SK-N-SH treated with all-trans-retinoic acid at 6 μM for 48 hours (cell line): ENCODE results near the gene DLK1.

Source experiments
- ATAC-seq: fragments of 200-7000 bp; cut with Tn5 transposase; 3 replicates; pipeline ENCODE4 v1.9.1; 2020; ENCODE audit warnings: mild to moderate bottlenecking, moderate library complexity
- ARNTL ChIP-seq: fragments of 450-650 bp; formaldehyde crosslinking; IDR thresholded peaks from 2 replicates; pipeline ENCODE4 v1.5.0; 2020; ENCODE audit warnings: low read depth, mild to moderate bottlenecking, moderate library complexity, borderline replicate concordance
- BACH2 ChIP-seq: fragments of 250-450 bp; sonication (Bioruptor Pico); IDR thresholded peaks from 2 replicates; pipeline ENCODE4 v1.9.0; 2021; ENCODE audit warnings: mild to moderate bottlenecking, borderline replicate concordance
- CSDC2 ChIP-seq: fragments of 250-450 bp; sonication (Bioruptor Pico); IDR thresholded peaks from 2 replicates; pipeline ENCODE4 v1.5.0; 2020; ENCODE audit warnings: mild to moderate bottlenecking, moderate library complexity
- ESRRG ChIP-seq: fragments of 250-450 bp; sonication (Bioruptor Pico); IDR thresholded peaks from 2 replicates; pipeline ENCODE4 v1.6.1; 2021; ENCODE audit warnings: mild to moderate bottlenecking
- GLIS3 ChIP-seq: fragments of 250-450 bp; sonication (Bioruptor Pico); IDR thresholded peaks from 2 replicates; pipeline ENCODE4 v1.5.0; 2020; ENCODE audit warnings: mild to moderate bottlenecking, moderate library complexity
- ISL1 ChIP-seq: fragments of 250-450 bp; sonication (Bioruptor Pico); IDR thresholded peaks from 2 replicates; pipeline ENCODE4 v2.1.2; 2022; ENCODE audit warnings: mild to moderate bottlenecking, moderate library complexity
- OSR1 ChIP-seq: fragments of 250-450 bp; sonication (Bioruptor Pico); IDR thresholded peaks from 2 replicates; pipeline ENCODE4 v1.8.0; 2022; ENCODE audit warnings: moderate library complexity, mild to moderate bottlenecking, inconsistent platforms
- RARB ChIP-seq: fragments of 250-450 bp; sonication (Bioruptor Pico); IDR thresholded peaks from 2 replicates; pipeline ENCODE4 v1.8.0; 2021; ENCODE audit warnings: mild to moderate bottlenecking, moderate library complexity
- SNAI2 ChIP-seq: fragments of 250-450 bp; sonication (Bioruptor Pico); IDR thresholded peaks from 2 replicates; pipeline ENCODE4 v1.5.0; 2020; ENCODE audit warnings: mild to moderate bottlenecking, moderate library complexity
- TCF4 ChIP-seq: fragments of 250-450 bp; sonication (Bioruptor Pico); IDR thresholded peaks from 2 replicates; pipeline ENCODE4 v1.8.0; 2021; ENCODE audit warnings: mild to moderate bottlenecking, moderate library complexity, borderline replicate concordance
- TOX ChIP-seq: fragments of 250-450 bp; sonication (Bioruptor Pico); IDR thresholded peaks from 2 replicates; pipeline ENCODE4 v1.8.0; 2021; ENCODE audit warnings: mild to moderate bottlenecking, moderate library complexity, borderline replicate concordance
- ZC3H10 ChIP-seq: fragments of 250-450 bp; sonication (Bioruptor Pico); IDR thresholded peaks from 2 replicates; pipeline ENCODE4 v1.5.1; 2021; ENCODE audit warnings: mild to moderate bottlenecking, moderate library complexity
- ZFP3 ChIP-seq: fragments of 250-450 bp; sonication (Bioruptor Pico); IDR thresholded peaks from 2 replicates; pipeline ENCODE4 v1.5.0; 2020; ENCODE audit warnings: mild to moderate bottlenecking, moderate library complexity
- ZFP30 ChIP-seq: fragments of 450-650 bp; formaldehyde crosslinking; IDR thresholded peaks from 2 replicates; pipeline ENCODE4 v1.5.0; 2022; ENCODE audit warnings: mild to moderate bottlenecking, moderate library complexity
- ZNF565 ChIP-seq: fragments of 450-650 bp; formaldehyde crosslinking; conservative IDR thresholded peaks from 2 replicates; pipeline ENCODE4 v1.5.0; 2020; ENCODE audit warnings: low read depth, mild to moderate bottlenecking, moderate library complexity
- ZNF70 ChIP-seq: fragments of 450-650 bp; formaldehyde crosslinking; IDR thresholded peaks from 2 replicates; pipeline ENCODE4 v1.5.0; 2020; ENCODE audit warnings: mild to moderate bottlenecking, moderate library complexity
- ZNF8 ChIP-seq: fragments of 450-650 bp; formaldehyde crosslinking; IDR thresholded peaks from 2 replicates; pipeline ENCODE4 v1.5.0; 2020; ENCODE audit warnings: mild to moderate bottlenecking, moderate library complexity
- TF ChIP-seq, protein P1 (sequence below): fragments of 250-450 bp; sonication (Bioruptor Pico); IDR thresholded peaks from 2 replicates; pipeline ENCODE4 v1.5.1; 2020; ENCODE audit warnings: low read depth, mild to moderate bottlenecking, moderate library complexity
- TF ChIP-seq, protein P2 (sequence below): fragments of 250-450 bp; sonication (Bioruptor Pico); IDR thresholded peaks from 2 replicates; pipeline ENCODE4 v1.8.0; 2020; ENCODE audit warnings: mild to moderate bottlenecking, moderate library complexity, borderline replicate concordance
- TF ChIP-seq, protein P3 (sequence below): fragments of 250-450 bp; sonication (Bioruptor Pico); IDR thresholded peaks from 2 replicates; pipeline ENCODE4 v1.5.1; 2021; ENCODE audit warnings: mild to moderate bottlenecking, moderate library complexity
- TF ChIP-seq, protein P4 (sequence below): fragments of 250-450 bp; sonication (Bioruptor Pico); IDR thresholded peaks from 2 replicates; pipeline ENCODE4 v1.5.0; 2020; ENCODE audit warnings: mild to moderate bottlenecking, moderate library complexity

Gene DLK1

DNA sequence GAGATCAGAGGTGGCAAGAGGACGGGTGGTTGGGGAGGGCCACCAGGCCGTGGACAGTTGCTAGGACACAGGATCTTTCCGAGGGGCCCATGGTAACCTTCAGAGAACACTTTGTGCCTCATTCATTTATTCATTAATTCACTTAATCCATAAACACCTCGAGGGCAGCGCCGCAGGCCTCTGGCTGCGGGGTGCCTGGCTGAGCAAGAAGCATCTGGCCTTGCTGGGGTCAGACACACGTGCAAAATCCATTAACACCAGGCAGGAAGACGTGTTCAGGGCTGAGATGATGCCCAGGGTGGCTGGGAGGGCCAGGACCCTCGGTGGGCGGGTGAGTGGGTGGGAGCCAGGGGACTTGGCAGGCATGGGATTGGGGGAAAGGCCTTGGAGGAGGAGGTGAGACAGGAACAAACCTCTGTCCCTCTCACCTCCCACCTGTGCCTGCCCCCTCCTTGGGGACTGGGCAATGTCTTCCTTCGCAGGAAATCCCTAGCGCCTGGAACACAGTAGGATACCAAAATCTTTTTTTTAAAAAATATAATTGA is 6.6 kb upstream of the DLK1 start:
- no peak for ATAC-seq
- TF ChIP-seq CSDC2 (CRISPR knock-in tag) = no peak
- no peak for TF ChIP-seq SNAI2 (CRISPR knock-in tag)

DNA sequence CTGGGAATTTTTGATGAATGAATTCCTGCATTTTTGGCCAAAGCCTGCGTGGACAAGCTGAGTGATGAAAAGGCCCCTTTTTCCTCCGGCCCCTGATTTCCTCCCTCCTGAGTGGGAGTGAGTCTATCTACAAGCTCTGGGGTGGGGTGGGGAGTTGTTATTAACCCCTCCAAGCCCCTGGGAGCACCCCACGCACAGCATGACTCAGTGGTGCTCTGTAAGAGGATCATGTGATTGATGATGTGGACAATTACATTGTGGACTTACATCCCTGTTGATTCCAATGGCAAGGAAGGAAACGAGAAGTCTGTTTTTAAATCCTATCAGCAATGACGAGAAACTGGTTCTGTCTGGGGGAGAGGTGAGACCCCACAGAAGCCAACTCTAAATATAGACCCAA is 5.1 kb upstream of the DLK1 start:
- no peak for ATAC-seq
- TF ChIP-seq ZNF565 (CRISPR knock-in tag) (no peak), TOX (CRISPR knock-in tag) (no peak), ZFP30 (CRISPR knock-in tag) (no peak), RARB (CRISPR knock-in tag) (no peak), ARNTL (CRISPR knock-in tag) (no peak), ESRRG (CRISPR knock-in tag) (no peak), ZNF70 (no peak), BACH2 (no peak)
- TF ChIP-seq, protein P1, sequence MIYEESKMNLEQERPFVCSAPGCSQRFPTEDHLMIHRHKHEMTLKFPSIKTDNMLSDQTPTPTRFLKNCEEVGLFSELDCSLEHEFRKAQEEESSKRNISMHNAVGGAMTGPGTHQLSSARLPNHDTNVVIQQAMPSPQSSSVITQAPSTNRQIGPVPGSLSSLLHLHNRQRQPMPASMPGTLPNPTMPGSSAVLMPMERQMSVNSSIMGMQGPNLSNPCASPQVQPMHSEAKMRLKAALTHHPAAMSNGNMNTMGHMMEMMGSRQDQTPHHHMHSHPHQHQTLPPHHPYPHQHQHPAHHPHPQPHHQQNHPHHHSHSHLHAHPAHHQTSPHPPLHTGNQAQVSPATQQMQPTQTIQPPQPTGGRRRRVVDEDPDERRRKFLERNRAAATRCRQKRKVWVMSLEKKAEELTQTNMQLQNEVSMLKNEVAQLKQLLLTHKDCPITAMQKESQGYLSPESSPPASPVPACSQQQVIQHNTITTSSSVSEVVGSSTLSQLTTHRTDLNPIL (CRISPR knock-in tag) = no peak
- TF ChIP-seq, protein P2, sequence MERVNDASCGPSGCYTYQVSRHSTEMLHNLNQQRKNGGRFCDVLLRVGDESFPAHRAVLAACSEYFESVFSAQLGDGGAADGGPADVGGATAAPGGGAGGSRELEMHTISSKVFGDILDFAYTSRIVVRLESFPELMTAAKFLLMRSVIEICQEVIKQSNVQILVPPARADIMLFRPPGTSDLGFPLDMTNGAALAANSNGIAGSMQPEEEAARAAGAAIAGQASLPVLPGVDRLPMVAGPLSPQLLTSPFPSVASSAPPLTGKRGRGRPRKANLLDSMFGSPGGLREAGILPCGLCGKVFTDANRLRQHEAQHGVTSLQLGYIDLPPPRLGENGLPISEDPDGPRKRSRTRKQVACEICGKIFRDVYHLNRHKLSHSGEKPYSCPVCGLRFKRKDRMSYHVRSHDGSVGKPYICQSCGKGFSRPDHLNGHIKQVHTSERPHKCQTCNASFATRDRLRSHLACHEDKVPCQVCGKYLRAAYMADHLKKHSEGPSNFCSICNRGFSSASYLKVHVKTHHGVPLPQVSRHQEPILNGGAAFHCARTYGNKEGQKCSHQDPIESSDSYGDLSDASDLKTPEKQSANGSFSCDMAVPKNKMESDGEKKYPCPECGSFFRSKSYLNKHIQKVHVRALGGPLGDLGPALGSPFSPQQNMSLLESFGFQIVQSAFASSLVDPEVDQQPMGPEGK = no peak

DNA sequence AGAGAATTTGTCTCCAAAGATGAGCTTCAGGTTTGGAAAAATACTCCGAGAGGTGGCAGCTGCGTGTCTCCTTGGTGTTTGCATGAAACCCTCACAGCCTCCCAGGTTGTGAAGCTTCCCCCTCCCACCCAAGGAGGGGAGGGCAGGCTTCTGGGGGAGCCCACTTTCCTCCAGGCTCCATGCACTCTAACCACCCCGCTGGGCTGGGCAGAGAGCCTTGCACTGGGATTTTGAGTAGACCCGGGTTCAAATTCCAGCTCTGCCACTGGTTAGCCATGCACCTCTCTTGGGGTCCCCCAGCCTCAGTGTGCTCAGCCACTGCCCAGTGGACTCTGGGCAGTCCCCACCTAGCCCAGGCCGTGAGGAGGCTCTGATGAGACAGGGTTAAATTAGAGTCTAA is 4.3 kb upstream of the DLK1 start:
- no peak for ATAC-seq
- TF ChIP-seq, protein P3, sequence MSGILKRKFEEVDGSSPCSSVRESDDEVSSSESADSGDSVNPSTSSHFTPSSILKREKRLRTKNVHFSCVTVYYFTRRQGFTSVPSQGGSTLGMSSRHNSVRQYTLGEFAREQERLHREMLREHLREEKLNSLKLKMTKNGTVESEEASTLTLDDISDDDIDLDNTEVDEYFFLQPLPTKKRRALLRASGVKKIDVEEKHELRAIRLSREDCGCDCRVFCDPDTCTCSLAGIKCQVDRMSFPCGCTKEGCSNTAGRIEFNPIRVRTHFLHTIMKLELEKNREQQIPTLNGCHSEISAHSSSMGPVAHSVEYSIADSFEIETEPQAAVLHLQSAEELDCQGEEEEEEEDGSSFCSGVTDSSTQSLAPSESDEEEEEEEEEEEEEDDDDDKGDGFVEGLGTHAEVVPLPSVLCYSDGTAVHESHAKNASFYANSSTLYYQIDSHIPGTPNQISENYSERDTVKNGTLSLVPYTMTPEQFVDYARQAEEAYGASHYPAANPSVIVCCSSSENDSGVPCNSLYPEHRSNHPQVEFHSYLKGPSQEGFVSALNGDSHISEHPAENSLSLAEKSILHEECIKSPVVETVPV (CRISPR knock-in tag) = no peak
- no peak for TF ChIP-seq BACH2
- TF ChIP-seq GLIS3 = no peak
- no peak for TF ChIP-seq ESRRG (CRISPR knock-in tag)
- TF ChIP-seq, all 23 proteins: peak for 0

DNA sequence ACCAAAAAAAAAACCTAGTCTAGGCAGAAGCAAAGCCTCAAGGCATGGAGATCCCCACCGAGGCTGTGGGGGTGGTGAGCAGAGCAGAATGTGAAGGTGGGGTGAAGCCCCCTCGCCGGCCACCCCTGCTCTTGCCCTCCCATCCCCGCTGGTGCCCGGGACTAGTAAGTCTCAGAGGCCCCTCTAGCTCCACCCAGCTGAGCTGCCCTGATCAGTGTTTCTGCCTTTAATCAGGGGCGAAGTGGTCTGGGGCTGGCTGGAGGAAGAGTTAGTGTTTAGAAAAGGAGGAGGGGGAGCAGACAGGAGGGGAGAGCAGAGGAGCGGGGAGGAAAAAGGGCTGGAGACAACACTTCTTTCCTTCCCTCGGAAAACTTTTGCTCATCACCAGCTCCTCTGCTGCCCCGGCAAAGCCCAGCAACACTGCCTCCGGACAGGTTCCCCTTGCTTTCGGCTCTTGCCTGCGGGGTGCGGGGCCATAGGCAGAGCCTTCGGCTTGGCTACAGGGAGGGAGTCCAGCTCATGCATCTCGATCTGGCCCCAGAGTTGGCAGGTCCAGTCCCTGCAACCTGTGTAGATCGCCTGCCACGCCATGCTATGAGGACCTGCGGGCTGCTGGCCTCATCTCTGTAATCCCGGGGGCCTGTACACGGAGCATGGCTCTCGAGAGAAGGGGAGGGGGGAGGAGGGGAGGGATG is 3.4 kb upstream of the DLK1 start:
- no peak for ATAC-seq
- no peak for TF ChIP-seq ZC3H10 (CRISPR knock-in tag)
- no peak for TF ChIP-seq TOX (CRISPR knock-in tag)
- no peak for TF ChIP-seq ZFP30 (CRISPR knock-in tag)
- TF ChIP-seq OSR1 (CRISPR knock-in tag) = no peak
- no peak for TF ChIP-seq ZNF70
- TF ChIP-seq ZNF8 (CRISPR knock-in tag) = no peak
- TF ChIP-seq, protein P1 (CRISPR knock-in tag) = no peak
- TF ChIP-seq ISL1 (CRISPR knock-in tag) = no peak
- TF ChIP-seq ZFP3 (CRISPR knock-in tag) = no peak
- no peak for TF ChIP-seq BACH2
- TF ChIP-seq RARB (CRISPR knock-in tag) = no peak
- TF ChIP-seq ESRRG (CRISPR knock-in tag) = no peak
- no peak for TF ChIP-seq ZNF565 (CRISPR knock-in tag)
- no peak for TF ChIP-seq CSDC2 (CRISPR knock-in tag)

DNA sequence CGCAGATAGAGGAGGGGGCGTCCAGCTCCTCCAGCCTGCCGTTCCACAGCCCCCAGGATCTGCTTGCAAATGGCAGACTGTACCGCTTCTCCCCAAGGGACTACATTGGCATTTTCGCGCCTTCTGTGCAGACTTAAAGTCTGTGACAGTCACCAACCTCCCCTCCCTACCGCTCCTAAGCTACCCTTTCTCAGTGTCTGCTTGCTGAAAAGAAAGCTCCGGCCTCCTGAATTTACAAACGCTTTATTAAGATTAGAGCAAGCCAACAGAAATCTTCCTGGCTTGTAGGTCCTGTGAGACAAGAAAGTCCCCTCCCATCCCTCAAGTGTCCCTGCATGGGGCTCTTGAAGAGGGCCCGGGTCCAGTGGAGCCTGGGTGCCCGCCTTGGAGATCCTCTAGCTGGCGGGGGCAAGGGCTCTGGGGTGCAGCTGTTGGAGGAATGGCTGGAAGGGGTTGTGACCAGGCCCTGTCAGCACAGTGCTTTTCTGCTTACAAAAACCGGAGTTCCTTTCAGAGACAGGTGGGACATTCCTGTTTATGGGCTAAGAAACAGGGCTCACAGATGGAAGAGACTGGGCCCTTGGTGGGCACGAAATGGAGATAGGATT is 2.8 kb upstream of the DLK1 start:
- ATAC-seq = no peak
- TF ChIP-seq RARB (CRISPR knock-in tag) = no peak
- TF ChIP-seq GLIS3 = no peak
- no peak for TF ChIP-seq TCF4
- TF ChIP-seq OSR1 (CRISPR knock-in tag) = no peak
- TF ChIP-seq ZNF565 (CRISPR knock-in tag) = no peak
- no peak for TF ChIP-seq ARNTL (CRISPR knock-in tag)
- TF ChIP-seq, protein P1 (CRISPR knock-in tag) = no peak
- TF ChIP-seq, protein P3 (CRISPR knock-in tag) = no peak
- TF ChIP-seq, protein P4, sequence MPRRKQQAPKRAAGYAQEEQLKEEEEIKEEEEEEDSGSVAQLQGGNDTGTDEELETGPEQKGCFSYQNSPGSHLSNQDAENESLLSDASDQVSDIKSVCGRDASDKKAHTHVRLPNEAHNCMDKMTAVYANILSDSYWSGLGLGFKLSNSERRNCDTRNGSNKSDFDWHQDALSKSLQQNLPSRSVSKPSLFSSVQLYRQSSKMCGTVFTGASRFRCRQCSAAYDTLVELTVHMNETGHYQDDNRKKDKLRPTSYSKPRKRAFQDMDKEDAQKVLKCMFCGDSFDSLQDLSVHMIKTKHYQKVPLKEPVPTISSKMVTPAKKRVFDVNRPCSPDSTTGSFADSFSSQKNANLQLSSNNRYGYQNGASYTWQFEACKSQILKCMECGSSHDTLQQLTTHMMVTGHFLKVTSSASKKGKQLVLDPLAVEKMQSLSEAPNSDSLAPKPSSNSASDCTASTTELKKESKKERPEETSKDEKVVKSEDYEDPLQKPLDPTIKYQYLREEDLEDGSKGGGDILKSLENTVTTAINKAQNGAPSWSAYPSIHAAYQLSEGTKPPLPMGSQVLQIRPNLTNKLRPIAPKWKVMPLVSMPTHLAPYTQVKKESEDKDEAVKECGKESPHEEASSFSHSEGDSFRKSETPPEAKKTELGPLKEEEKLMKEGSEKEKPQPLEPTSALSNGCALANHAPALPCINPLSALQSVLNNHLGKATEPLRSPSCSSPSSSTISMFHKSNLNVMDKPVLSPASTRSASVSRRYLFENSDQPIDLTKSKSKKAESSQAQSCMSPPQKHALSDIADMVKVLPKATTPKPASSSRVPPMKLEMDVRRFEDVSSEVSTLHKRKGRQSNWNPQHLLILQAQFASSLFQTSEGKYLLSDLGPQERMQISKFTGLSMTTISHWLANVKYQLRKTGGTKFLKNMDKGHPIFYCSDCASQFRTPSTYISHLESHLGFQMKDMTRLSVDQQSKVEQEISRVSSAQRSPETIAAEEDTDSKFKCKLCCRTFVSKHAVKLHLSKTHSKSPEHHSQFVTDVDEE = no peak
- TF ChIP-seq TOX (CRISPR knock-in tag) = no peak
